NCI-H82 treated with DMSO at 0.1 percent for 48 hours (cell line): Measurements from ENCODE around the gene CACNB1.
"Not testable (repeated sequence)": the region's sequence is repeated elsewhere in the genome, so short reads cannot be mapped to it uniquely, and the experiment has no call there.

Experiments used
- DNase-seq: peaks from one replicate; lab custom pipeline; 2025; ENCODE audit not compliant: unreplicated experiment; lab: John Stamatoyannopoulos, UW

CACNB1 gene

DNA sequence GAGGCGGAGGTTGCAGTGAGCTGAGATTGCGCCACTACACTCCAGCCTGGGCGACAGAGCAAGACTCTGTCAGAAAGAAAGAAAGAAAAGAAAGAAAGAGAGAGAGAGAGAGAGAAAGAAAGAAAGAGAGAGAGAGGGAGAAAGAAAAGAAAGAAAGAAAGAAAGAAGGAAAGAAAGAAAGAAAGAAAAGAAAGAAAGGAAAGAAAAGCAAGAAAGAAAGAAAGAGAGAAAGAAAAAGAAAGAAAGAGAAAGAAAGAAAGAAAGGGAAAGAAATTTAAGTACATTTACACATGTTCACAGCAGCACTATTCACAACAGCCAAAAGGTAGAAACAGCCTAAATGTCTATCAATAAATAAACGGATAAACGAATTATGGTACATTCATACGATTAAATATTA lies 67.9 kb downstream of the CACNB1 start:
- not testable (repeated sequence) for DNase-seq

DNA sequence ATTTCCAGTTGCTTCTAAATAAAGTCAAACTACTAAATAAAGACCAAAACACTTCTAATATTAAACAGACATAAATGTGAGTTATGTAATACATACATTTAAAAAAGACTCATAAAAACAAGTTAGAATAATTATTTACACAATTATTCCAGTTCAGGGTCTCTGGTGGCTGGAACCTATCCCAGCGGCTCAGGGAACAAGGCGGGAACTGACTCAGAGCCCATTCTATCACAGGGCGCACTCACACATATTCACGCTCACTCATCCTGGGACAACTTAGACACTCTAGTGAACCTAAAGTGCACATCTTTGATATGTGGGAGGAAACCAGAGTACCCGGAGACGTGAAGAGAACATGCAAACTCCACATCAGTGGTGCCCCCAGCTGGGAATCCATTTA lies 71.0 kb downstream of the CACNB1 start:
- DNase-seq = no peak

DNA sequence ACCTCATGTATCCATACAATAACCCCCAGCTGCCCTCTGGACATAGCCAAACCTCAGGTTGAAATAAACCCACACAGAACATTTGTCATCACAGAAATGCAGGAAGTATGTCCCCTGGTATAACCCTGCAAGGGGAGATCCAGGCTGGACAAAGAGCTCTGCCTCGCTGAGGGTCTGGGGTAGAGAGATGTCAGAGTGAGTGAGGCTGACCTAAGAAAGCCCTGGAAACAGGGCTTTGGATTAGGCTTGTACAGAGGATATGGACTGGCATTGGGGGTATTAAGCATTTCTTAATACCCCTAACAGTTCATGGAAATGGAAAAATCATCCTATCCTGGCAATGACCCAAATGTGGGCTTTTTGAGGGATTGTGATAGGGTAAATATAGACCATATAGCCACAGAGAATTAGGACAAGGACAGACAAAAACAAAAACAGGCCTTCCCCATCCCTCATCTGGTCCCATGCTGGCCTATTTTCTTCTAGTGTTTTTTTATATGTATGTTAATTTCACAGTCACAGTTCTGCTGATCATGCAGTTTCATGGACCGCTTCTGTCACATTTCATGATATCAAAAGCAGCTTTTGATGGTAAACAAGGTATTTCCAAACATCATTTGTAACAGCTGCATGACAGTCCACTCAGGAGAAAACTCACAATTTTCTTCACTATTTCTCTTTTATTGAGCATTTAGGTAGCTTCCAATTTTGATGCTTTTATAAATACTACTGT lies 72.2 kb downstream of the CACNB1 start:
- DNase-seq = no peak

DNA sequence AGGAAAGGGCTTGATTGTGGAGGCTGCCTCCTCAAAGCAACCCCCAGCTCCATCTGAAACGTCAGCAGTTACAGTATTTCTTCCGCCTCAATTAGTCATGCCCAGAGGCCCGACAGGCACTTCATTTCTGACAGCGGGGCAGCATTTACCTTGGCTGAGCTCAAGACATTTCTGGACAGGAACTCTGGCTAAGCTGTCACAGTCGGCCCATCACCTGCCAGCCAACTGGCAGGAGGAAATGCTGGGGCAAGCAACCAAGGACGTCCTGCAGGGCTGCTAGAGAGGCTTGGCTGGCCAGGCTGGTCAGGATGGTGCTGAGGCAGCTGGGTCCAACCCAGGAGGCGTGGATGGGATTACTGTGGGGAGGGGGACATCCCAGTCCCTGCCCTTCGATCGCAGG lies 73.8 kb downstream of the CACNB1 start:
- no peak for DNase-seq
